ENCODE results near the gene CACNB4. TPM values are rescaled to one million over a fixed set of nuclear protein-coding genes. Genes with fewer than 3 reads are reported as not detected.

Gene CACNB4
- total RNA-seq, 1 donor from 2014 or later = 3.7 TPM

DNA sequence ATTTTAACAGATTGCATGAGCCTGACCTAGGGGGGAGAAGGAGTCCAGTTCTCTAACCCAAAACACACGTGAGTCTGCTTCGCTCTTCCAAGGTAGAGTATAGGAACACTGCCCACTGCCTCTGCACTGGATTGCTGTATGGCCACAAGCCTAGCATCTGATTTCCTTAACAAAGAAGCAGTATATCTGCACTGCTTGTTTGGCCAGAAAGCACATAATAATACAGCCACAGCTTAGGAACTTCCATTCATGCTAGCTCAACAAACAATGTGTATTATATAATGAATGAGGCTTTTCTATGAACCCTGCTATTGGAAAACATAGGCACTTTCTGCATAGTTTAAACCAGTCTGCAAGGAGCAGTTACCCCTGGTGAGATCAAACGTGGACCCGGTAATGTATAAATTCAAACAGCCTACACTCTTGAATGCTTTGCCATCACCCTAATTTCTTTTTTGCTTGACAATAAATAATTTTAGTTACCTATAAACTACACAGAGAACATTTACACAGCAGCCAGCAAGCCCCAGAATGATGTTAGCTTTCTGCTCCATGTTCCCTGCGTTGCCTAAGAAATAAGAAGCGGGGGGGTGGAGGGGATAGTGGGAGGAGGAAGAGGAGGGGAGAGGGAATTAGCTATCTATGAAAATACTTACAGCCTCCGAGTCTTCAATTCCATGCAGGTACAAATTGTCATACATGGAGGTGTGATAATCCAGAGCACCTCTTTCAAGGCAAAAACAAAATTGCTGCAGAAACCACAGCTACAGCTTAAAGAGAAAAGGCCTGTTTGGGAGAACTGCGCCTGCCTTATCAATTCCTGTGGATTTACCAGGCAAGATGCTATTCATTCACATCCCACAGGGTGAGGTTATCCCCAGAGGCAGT is 125.6 kb downstream of the CACNB4 start:
- H3K4me1 ChIP-seq = no peaks in the 10 kb centered on the region
- no peak for TF ChIP-seq CTCF (IDR thresholded peaks at IDR 0.05)
- intact Hi-C loops (cut with DNase I) = no loop called here
- no peak overlapping the region for H3K27ac ChIP-seq
- peak overlapping the region in 1 of 2 donors; percentile 20 for H3K4me3 ChIP-seq
- no peaks in the 10 kb centered on the region for H3K9me3 ChIP-seq
- no peak for DNase-seq (ENCODE audit: low spot score in 2 of 2)
- no peaks in the 10 kb centered on the region for H3K36me3 ChIP-seq
- H3K27me3 ChIP-seq = no peaks in the 10 kb centered on the region

GRCh38 chr2:151972241-151973012 is 126.4 kb downstream of the CACNB4 start:
- Histone ChIP-seq H3K4me1 (no peaks in the 10 kb centered on the region), H3K9me3 (no peaks in the 10 kb centered on the region), H3K4me3 (no peak overlapping the region), H3K27ac (no peak overlapping the region), H3K36me3 (no peaks in the 10 kb centered on the region), H3K27me3 (no peaks in the 10 kb centered on the region)
- TF ChIP-seq CTCF (IDR thresholded peaks at IDR 0.05) = no peak
- intact Hi-C loops (cut with DNase I) = no loop called here
- no peak for DNase-seq (ENCODE audit: low spot score in 2 of 2)

DNA sequence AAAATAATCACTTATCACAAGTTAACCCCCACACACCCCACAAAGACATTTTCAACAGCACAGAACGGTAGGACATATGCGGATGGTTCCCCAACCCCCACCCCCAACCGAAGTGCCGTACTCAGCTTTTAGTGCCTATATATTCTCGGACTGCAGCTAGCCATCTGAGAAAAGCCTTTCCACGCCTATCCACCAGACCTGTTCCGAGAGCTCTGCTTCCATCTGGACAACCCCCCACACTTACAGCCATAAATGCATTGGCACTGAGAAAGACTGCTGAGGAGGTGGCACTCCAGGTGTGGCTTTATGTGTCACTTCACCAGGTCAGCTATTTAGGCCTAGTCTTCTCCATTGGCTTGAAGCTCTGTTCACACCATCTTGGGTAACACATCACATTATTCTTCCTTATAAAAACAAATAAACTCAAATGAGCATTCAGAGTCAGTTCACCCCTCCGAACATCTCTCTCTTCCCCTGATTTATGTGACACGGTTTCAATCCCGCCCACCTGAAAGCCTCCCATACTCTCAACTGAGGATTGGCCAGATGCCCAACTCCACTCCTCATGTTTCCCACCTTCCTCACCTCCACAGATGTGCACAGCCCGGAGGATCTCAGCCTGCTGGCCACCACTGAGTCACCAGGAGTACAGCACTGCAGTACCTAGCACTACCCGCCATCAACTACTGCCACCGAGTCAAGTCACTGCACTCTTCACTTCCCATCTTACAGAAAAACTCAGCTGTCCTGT is 127.4 kb downstream of the CACNB4 start:
- H3K27ac ChIP-seq = no peak overlapping the region
- no peaks in the 10 kb centered on the region for H3K27me3 ChIP-seq
- TF ChIP-seq CTCF (IDR thresholded peaks at IDR 0.05) = no peak
- H3K9me3 ChIP-seq = no peaks in the 10 kb centered on the region
- no peak for DNase-seq (ENCODE audit: low spot score in 2 of 2)
- H3K4me1 ChIP-seq = no peaks in the 10 kb centered on the region
- intact Hi-C loops (cut with DNase I) = no loop called here
- no peaks in the 10 kb centered on the region for H3K36me3 ChIP-seq
- no peak overlapping the region for H3K4me3 ChIP-seq

- Histone ChIP-seq H3K27me3 (no peaks in the 10 kb centered on the region), H3K4me3 (no peak overlapping the region), H3K4me1 (no peaks in the 10 kb centered on the region), H3K27ac (no peak overlapping the region), H3K9me3 (no peaks in the 10 kb centered on the region), H3K36me3 (no peaks in the 10 kb centered on the region)
- intact Hi-C loops (cut with DNase I) = no loop called here
- no peak for TF ChIP-seq CTCF (IDR thresholded peaks at IDR 0.05)
- no peak for DNase-seq (ENCODE audit: low spot score in 2 of 2)
These were observed 129.9 kb downstream of the CACNB4 start for GRCh38 chr2:151968770-151969470.
